NCI-H526 (cell line): ENCODE results near the gene LRGUK.
"Not testable (repeated sequence)": the region's sequence is repeated elsewhere in the genome, so short reads cannot be mapped to it uniquely, and the experiment has no call there.

Experiments used
- DNase-seq, 2 experiments: peaks; one replicate each; lab custom pipeline; 2025; lab: John Stamatoyannopoulos, UW

The LRGUK gene, protein sequence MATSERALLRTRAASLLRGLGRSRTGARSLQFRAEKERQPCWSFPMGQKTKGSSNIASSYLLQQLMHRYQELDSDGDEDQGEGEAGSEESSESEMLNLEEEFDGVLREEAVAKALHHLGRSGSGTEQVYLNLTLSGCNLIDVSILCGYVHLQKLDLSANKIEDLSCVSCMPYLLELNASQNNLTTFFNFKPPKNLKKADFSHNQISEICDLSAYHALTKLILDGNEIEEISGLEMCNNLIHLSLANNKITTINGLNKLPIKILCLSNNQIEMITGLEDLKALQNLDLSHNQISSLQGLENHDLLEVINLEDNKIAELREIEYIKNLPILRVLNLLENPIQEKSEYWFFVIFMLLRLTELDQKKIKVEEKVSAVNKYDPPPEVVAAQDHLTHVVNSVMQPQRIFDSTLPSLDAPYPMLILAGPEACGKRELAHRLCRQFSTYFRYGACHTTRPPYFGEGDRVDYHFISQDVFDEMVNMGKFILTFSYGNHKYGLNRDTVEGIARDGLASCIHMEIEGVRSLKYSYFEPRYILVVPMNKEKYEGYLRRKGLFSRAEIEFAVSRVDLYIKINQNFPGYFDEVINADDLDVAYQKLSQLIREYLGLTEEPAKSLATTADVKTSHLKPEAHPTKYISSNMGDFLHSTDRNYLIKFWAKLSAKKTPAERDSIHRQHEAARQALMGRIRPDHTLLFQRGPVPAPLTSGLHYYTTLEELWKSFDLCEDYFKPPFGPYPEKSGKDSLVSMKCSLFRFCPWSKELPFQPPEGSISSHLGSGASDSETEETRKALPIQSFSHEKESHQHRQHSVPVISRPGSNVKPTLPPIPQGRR

DNA sequence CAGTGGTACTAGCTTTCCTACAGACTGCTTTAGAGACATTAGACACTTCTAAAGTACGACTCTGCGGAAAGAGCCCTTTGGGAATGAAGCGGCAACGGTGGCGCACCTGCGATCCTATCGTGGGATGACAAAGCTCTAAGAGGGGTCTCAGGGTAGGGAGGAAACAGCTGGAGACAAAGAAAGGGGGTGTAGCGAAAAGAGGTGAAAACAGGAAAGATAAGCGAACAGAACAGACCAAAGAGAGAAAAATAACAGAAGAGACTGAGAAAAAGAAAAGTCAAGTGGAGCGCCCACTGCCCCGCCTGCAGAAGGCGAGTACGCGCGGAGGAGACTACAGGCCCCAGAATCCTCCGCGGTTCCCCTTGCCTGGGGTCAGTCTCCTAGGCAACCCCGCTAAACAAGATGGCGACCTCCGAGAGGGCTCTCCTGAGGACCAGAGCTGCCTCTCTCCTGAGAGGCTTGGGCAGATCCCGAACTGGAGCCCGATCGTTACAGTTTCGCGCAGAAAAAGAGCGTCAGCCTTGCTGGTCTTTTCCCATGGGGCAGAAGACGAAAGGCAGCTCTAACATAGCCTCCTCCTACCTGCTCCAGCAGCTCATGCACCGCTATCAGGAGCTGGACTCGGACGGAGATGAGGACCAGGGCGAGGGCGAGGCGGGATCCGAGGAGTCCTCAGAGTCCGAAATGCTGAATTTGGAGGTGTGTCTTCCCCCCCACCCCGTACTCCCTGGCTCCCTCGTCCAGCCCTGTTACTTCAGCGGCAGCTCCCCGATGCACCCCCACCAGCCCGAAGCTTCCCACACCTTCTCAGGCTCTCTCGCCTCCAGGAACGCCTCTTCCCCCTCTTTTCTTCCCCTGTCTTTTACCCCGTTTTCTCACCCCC is at the start of gene LRGUK:
Gene LRGUK, plus strand, starts transcription at position 375 of the 883 bp plus-strand sequence. Its CDS starts 28 bp downstream, at position 403.
- DNase-seq = peak; percentile 81 to 93

DNA sequence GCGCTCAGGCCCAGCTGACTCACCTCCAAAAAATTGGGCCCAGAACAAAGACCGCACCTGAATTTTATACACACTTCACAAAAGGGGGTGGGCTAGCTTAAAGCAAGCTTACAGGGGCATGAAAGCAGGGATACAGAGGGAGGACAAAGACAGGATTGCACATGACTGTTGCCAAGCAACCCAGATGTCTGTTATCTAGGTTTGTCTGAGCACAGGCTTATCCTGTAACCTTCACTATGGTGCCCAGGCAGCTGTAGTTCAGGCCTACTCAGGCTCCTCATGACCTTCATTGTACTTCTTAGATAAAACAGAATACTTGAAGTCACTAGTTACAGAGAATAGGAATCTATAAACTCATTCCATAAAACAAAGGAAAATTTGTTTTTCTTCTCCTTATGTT is 49.6 kb upstream of the LRGUK start:
- not testable (repeated sequence) for DNase-seq

DNA sequence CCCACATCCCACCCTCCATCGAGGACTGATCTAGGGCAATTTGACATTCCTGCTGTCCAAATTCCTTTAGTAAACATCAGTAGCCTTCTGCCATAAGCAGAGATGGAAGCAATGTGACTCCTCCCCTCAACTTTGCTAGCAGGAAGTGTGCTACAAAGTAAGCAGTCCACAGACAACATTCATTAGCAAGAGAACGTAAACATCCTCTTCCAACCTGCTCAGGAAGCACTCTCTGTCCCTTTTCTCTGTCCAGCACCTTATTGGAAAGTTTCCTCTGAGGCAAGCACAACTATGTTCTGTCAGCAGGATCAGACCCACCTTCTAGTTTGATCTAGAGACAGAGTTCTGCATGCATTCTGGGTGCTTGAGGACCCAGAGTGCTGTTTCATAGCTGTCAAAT is 48.1 kb upstream of the LRGUK start:
- DNase-seq = no peak

DNA sequence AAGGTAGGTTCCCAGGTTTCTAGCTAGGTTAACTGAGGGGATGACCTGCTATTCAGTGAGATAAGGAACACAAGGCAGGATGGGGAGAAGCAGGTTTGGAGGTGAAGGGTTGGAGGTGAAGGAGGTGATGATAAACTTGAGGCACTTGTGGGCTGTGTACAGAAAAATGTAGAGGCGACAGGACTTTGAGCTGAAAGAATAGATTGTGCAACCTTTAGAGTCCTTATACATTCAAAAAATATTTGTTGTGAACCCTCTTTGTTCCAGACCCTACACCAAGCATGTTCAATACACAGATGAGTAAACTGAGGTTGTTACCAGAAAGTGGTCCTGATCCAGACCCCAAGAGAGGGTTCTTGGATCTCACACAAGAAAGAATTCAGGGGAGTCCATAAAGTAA is 45.4 kb upstream of the LRGUK start:
- DNase-seq = no peak

DNA sequence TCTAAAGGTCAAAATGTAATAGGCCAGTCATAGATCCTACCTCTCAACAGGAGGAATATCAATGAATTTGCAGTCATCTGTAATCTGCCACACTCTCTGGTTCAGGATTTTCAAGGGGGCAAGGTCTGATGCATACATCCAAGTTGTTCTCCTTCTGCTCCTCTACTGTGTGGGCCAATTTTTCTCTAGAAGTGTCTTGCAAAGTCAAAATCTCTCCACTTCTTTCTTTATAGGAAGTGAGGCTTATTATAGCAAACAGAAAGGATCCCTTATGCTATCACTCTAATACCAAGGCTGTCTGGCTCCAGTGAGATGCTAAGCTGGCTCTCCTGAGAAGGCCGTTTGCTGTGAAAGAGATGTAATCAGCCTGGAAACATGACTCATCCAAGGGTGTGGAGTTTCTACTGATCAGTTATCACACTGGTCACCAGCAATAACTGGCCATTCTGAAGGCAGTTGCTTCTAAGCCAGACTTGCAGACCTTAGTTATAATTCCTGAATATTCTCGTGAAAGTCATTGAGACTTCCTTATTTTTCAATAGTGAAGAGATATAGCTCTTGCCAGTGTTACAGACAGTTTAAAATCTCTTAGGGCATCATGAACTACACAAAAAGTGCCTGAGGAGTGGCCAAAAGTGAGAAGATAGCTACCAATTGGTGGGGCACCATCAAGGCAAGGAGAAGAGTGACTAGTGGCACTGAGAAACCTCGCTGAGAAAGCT is 43.2 kb upstream of the LRGUK start:
- no peak for DNase-seq

DNA sequence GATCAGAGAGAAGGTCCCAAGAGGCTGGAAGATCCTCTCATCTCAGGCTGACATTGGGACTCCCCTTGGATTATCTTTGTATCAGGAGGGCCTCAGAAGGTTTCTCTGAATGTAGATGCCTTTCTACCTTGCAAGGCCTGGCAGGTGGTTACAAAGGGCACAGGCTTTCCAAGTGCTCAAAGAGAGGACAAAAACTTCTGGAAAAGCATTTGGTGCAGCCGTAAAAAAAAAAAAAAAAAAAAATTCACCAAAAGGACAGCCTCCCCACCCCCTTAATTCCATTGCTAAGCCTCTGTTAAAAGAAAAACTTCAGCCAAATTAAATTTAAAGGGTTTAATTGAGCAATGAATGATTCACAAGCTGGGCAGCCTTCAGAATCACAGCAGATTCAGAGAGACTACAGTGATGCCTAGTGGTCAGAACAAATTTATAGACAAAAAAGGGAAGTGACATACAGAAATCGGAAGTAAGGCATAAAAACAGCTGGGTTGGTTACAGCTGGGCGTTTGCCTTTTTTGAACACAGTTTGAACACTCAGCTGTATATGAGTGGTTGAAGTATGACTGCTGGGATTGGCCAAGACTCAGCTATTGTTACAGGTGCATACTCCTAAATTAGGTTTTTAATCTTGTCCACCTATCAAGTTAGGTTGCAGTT is 42.5 kb upstream of the LRGUK start:
- DNase-seq = no peak

DNA sequence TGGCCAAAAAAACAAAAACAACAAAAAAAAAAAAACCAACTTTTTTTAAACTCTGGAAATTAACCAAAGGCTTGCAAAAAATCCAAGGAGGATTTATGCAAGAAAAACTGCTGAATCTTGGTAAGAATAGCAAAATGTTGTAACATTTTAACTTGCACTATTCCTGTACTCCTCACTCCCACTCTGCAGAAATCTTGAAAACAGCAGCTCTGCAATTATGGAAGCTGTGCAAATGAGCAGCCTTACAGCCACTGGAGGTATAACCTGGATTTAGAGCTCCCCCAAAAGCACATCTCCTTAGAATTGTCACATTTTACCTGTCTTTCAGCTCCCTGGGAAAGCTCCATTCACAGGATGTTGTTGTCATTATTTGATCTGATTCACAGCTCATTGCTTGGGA is 41.8 kb upstream of the LRGUK start:
- DNase-seq = no peak

DNA sequence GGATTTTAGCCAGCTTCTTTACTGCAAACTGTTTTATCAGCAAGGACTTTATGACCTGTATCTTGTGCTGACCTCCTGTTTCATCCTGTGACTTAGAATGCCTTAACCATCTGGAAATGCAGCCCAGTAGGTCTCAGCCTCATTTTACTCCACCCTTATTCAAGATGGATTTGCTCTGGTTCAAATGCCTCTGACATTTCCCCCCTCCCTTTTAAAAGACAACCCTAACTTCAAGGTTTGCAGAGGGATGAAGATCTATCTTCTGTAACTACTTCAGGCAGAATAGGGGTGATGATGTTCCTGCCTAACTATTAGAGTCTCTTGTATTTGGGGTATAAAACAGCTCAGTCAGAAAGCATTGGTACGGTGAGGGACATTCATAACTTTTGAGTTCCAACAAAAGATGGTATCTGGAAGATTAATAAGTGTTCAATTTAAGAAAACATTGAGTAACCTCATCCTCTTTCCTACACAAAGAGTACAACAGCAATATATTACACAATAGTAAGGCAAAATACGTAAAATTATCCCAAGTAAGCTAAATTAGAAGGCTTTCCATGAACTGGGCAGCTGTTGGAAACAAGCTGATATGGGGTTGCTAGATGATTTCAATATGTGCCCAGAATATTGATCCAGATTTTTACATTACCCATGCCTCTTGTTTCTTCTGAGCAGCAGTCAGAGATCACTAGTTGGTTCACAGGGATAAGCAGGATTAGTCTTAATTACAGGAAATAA is 40.0 kb upstream of the LRGUK start:
- no peak for DNase-seq

DNA sequence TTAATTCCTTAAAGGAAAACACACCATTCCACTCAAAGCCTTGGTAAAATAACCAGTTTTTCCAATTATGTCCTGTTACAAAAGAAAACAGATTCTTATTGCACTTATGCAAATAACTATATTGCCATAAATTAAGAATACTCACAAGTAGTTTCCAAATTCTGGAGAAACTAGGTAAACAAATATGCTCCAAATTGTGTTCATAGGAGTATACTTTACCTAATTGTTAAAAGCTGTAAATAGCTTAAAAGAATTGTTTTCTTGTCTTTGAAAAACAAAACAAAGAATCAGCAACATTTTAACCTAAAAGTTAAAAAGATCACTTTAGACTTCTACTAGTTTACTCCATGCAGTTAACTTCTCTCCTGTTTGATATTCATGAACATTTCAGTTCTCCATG is 38.9 kb upstream of the LRGUK start:
- no peak for DNase-seq

DNA sequence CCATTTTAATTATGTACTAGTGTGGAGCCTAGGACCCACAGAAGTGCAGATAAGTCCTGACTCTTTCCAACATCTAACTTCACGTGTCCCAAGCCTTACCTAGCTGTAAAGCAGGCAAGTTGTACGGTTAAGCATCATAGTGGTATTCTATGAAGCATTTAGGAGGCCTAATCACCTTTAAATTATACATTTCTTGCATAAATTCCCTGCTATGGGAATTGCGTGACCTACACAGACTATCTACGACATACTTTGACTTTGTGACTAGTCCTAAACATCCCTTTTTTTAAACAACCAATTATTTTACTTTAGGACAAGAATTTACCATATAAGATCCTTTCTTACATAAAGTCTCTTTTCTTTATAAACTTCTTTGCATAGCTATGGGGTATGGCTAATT is 37.7 kb upstream of the LRGUK start:
- DNase-seq = no peak

DNA sequence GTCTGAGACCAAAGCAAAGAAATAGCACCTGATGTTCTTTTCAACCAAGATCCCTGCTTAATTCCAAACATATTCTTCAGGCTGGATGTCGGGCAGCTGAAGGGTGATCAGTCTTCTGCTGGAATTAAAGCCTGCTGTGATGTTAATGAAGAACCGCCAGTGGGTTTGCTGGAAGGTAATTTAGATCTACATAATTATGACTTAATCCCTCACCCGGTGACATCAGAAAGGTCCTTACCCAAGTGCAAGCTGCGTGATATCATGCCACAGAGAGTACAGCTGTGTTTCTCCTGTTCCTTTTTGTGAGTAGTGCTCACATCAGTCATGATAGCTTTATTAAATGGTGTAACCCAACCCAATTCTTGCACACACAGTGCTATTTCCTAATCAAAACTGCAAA is 29.1 kb upstream of the LRGUK start:
- no peak for DNase-seq

DNA sequence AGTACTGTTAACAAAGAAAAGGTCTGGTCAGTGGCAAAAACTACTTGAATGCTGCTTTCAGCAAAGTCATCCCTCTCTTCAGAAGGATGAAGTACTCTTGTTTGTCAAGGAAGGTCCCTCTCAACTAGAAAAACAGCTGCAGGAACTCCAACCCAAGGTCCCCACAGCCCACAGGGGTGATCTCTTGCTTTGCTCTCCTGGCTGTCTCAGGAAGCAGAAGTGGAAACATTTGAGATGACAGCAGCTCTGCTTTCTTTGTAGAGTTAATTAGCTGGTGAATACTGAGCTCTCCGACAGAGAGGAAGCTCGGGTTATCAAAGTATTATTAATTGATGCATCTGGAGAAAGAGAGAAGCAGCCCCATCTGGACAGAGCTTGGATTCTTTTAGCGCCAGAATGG is 25.4 kb upstream of the LRGUK start:
- no peak for DNase-seq

DNA sequence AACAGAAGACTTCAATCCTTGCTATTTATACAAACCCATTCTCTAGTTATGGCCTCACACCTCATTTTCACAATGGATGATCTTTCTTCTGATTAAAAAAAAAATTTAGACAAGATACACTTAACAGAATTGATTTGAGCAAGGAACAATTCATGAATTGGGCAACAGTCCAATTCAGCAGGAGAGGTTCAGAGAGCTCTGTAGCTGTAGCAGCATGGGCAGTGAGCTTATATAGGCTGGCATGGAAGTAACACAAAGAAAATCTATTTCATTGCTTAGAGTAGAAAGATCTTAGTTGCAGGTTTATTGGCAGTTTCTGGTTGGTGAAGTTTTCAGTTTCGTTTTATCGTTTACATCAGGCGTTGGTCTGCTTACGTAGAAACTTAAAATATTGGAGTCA is 23.0 kb upstream of the LRGUK start:
- no peak for DNase-seq

DNA sequence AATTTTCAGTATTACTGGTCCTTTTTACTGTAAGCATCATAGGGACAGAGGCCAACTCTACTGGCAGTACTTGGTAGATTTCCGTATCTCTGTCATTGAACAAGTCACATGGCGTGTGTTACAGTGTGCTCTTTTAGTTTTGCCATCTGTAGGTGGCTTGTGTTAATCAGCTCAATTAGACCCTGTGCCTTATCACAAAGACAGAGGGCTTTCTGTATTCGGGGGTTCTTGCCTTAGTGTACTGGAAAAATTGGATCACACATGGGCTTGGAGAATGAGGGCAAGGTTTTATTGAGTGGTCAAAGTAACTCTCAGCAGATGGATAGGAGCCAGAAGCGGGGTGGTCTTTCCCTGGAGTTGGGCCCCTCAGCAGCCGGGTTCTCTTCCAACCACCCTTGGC is 21.3 kb upstream of the LRGUK start:
- DNase-seq = no peak

DNA sequence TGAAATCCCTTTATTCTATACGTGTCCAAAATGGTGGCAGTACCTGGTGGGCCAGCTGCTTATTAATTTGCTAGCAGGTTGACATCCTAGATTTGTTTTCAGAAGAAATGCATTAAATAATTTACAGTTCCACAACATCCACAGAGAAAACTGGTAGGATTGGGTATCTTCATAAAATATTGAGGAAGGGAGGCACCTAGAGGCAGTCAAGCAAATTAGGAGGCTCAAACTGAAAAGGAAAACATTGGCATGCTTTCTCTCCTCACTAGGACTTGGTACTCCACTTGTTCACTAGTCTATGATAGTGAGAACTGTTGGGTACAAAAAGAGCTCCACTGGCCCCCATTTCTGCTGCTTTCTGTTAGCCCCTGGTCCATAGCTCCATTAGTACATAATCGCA is 18.3 kb upstream of the LRGUK start:
- DNase-seq = no peak

DNA sequence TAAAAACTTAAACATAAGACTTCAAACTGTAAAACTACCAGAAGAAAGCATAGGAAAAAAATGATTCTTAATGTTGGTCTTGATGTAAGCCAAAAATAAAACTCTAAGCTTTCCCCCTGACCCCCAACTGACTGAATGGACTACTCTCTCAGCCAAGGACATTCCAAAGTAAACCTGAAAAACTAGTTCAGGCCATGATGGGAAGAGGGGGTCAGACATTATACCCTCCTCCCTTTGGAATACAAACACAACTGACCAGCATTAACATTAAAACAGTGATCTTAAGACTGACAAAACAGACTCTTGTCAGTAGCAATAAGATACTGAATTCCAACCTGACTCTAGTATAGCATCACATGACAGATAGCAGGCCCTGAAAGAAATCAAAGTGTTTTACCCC is 13.5 kb upstream of the LRGUK start:
- no peak for DNase-seq

DNA sequence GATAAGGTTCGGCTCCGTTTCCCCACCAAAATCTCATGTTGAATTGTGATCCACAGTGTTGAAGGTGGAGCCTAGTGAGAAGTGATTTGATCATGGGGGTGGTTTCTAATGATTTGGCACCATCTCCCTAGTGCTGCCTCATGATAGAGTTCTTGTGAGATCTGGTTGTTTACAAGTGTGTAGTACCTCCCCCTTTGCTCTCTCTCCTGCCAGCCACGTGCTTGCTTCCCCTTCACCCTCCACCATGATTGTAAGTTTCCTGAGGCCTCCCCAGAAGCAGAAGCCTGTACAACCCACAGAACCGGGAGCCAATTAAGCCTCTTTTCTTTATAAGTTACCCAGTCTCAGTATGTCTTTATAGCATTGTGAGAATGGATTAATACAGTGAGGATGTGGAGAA is 12.1 kb upstream of the LRGUK start:
- no peak for DNase-seq

DNA sequence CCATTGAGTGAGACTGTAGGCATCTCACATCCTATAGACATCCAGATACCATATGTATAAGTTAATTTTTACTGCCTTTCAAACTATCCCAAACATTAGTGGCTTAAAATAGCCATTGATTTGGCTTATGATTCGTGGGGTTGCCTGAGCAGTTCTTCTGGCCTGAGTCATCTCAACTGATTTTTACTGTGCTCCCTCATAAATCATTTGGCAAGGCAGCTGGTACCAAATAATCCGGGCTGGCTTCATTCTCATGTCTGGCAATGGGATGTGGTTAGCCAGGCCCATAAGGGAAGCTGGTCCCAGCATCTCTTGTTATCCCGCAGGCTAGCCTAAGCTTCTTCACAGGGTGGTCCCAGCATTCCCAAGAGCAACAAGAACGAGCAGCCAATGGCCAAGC is 6.7 kb upstream of the LRGUK start:
- no peak for DNase-seq

DNA sequence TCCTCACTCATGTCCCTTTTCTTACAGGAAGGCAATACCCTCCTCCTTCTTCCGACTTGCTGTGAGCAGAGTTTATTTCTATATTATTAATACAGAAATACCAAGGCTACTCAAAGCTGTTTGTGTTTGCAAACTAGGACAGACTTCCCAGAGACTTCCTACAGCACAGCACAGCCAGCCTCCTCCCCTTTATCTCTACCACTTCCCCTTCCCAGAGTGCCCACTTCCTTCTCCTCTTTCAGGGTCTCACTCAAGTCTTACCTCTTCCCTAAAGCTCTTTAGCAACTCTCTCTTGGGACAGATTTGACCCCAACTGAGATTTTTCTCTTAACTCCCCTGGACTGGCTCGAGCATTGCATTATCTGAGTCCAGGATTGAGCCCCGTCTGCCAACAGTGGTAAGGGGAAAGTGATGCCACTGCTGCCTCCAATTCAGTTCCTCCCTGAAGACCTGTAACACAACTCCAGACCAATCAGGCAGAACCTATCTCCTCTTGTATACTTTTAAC is 5.5 kb upstream of the LRGUK start:
- no peak for DNase-seq

DNA sequence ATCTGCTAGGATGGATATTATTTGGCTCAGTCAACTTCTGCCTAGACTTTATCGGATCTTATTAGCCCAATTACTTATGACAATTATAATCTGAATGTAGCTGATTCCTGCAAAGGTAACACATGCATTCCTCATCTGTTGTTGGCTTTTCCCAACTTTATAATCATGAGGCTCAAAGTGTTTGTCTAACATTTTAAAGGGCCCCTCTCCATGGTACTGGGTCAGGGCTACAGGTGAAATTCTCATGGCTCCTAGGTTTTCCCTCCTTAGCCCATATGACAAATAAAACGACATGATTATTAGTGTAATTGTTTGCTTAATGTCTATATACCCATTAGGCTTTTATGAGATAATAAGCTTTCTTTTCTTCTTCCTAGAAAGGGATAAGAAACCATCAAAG is 4.2 kb upstream of the LRGUK start:
- DNase-seq = no peak
